ENCODE measurements around the gene KLHL8.

The KLHL8 gene

GRCh38 chr4:87249332-87250019 is 29.1 kb upstream of the KLHL8 start:
- Histone ChIP-seq H3K9ac (ENCODE audit: low read length) (no peak overlapping the region), H3K9me3 (ENCODE audit: control insufficient read depth, insufficient read depth, low read depth, low read length) (peaks cover 8% of the 10 kb centered on the region), H3K27ac (ENCODE audit: low read depth, low read length) (no peak overlapping the region), H3K4me1 (ENCODE audit: control insufficient read depth, insufficient read depth, low read length) (no peaks in the 10 kb centered on the region), H3K27me3 (ENCODE audit: control insufficient read depth, insufficient read depth, low read length) (no peaks in the 10 kb centered on the region), H3K4me3 (ENCODE audit: low read depth, low read length) (no peak overlapping the region), H3K36me3 (ENCODE audit: control insufficient read depth, insufficient read depth, low read length) (no peaks in the 10 kb centered on the region)

- no peak overlapping the region for H3K9ac ChIP-seq (ENCODE audit: low read length)
- peaks cover 24% of the 10 kb centered on the region for H3K9me3 ChIP-seq (ENCODE audit: control insufficient read depth, insufficient read depth, low read depth, low read length)
- no peak overlapping the region for H3K27ac ChIP-seq (ENCODE audit: low read depth, low read length)
- H3K36me3 ChIP-seq (ENCODE audit: control insufficient read depth, insufficient read depth, low read length): no peaks in the 10 kb centered on the region
- no peaks in the 10 kb centered on the region for H3K27me3 ChIP-seq (ENCODE audit: control insufficient read depth, insufficient read depth, low read length)
- no peaks in the 10 kb centered on the region for H3K4me1 ChIP-seq (ENCODE audit: control insufficient read depth, insufficient read depth, low read length)
- H3K4me3 ChIP-seq (ENCODE audit: low read depth, low read length): no peak overlapping the region
These were observed 23.1 kb upstream of the KLHL8 start for GRCh38 chr4:87243426-87244053.

DNA sequence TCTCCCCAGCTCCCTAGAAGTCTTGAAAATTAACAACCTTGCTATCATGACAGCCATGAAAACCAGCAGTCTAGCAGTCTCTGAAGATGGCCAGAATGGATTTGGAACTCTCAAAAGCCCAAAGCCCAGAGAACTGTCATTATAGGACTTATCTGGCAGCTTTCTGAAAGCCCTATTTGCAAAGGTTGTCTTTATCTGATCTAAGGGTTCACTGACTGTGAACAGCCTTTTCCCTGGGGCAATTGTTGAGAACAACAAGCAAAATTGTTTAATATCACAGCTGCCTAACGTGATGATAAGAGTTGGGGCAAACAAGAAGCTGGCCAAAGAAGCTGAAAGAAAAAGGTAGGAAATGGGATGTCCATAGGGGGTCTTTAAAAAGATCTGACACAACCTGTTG is 20.9 kb upstream of the KLHL8 start:
- Histone ChIP-seq H3K9ac (ENCODE audit: low read length) (no peak overlapping the region), H3K9me3 (ENCODE audit: control insufficient read depth, insufficient read depth, low read depth, low read length) (peaks cover 20% of the 10 kb centered on the region), H3K27ac (ENCODE audit: low read depth, low read length) (no peak overlapping the region), H3K36me3 (ENCODE audit: control insufficient read depth, insufficient read depth, low read length) (no peaks in the 10 kb centered on the region), H3K27me3 (ENCODE audit: control insufficient read depth, insufficient read depth, low read length) (no peaks in the 10 kb centered on the region), H3K4me1 (ENCODE audit: control insufficient read depth, insufficient read depth, low read length) (no peaks in the 10 kb centered on the region), H3K4me3 (ENCODE audit: low read depth, low read length) (no peak overlapping the region)

DNA sequence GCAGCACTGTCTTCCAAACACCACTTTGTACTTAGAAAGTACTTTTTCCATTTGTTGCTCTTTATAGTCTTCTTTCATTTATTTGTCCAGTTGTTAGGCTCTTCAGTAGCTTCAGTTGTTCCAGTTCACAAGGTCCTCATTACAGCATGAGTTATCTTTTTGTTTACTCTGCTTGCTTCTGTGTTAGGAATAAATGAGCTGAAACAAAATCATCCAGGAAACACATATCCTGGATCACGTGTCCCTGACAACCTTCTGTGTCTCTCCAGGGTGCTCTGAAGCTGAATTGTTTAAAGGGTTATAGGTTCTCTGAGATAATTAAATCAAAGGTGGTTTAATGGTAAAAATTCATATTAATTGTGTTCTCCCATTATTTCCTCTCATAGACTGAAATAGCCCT is 19.9 kb upstream of the KLHL8 start:
- no peaks in the 10 kb centered on the region for H3K36me3 ChIP-seq (ENCODE audit: control insufficient read depth, insufficient read depth, low read length)
- no peaks in the 10 kb centered on the region for H3K27me3 ChIP-seq (ENCODE audit: control insufficient read depth, insufficient read depth, low read length)
- no peak overlapping the region for H3K27ac ChIP-seq (ENCODE audit: low read depth, low read length)
- H3K4me3 ChIP-seq (ENCODE audit: low read depth, low read length): no peak overlapping the region
- no peaks in the 10 kb centered on the region for H3K4me1 ChIP-seq (ENCODE audit: control insufficient read depth, insufficient read depth, low read length)
- H3K9ac ChIP-seq (ENCODE audit: low read length): no peak overlapping the region
- H3K9me3 ChIP-seq (ENCODE audit: control insufficient read depth, insufficient read depth, low read depth, low read length): peaks cover 20% of the 10 kb centered on the region

GRCh38 chr4:87239821-87240220 is 19.4 kb upstream of the KLHL8 start:
- Histone ChIP-seq H3K27me3 (ENCODE audit: control insufficient read depth, insufficient read depth, low read length) (no peaks in the 10 kb centered on the region), H3K36me3 (ENCODE audit: control insufficient read depth, insufficient read depth, low read length) (no peaks in the 10 kb centered on the region), H3K4me3 (ENCODE audit: low read depth, low read length) (no peak overlapping the region), H3K4me1 (ENCODE audit: control insufficient read depth, insufficient read depth, low read length) (no peaks in the 10 kb centered on the region), H3K27ac (ENCODE audit: low read depth, low read length) (no peak overlapping the region), H3K9ac (ENCODE audit: low read length) (no peak overlapping the region), H3K9me3 (ENCODE audit: control insufficient read depth, insufficient read depth, low read depth, low read length) (peaks cover 18% of the 10 kb centered on the region)

GRCh38 chr4:87239194-87239593 is 18.8 kb upstream of the KLHL8 start:
- no peaks in the 10 kb centered on the region for H3K4me1 ChIP-seq (ENCODE audit: control insufficient read depth, insufficient read depth, low read length)
- no peak overlapping the region for H3K4me3 ChIP-seq (ENCODE audit: low read depth, low read length)
- H3K9me3 ChIP-seq (ENCODE audit: control insufficient read depth, insufficient read depth, low read depth, low read length): peaks cover 17% of the 10 kb centered on the region
- no peak overlapping the region for H3K27ac ChIP-seq (ENCODE audit: low read depth, low read length)
- no peak overlapping the region for H3K9ac ChIP-seq (ENCODE audit: low read length)
- no peaks in the 10 kb centered on the region for H3K27me3 ChIP-seq (ENCODE audit: control insufficient read depth, insufficient read depth, low read length)
- H3K36me3 ChIP-seq (ENCODE audit: control insufficient read depth, insufficient read depth, low read length): no peaks in the 10 kb centered on the region

DNA sequence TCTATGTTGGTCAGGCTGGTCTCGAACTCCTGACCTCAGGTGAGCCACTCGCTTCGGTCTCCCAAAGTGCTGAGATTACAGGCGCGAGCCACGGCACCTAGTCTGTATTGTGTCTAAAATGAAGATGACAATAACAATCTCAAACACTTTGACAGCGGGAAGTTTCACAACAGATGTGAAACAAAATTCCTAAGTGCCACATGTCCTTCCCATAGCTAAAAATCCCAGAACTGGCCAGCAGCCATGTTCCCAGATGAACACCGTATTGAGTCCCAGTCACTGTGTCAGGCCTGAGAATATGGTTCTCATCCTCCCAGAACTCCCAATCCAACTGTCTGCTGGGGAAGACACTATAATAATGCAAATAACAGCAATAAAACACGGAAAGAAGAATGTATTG is 16.4 kb upstream of the KLHL8 start:
- H3K4me3 ChIP-seq (ENCODE audit: low read depth, low read length): no peak overlapping the region
- H3K9ac ChIP-seq (ENCODE audit: low read length): no peak overlapping the region
- no peaks in the 10 kb centered on the region for H3K4me1 ChIP-seq (ENCODE audit: control insufficient read depth, insufficient read depth, low read length)
- no peaks in the 10 kb centered on the region for H3K27me3 ChIP-seq (ENCODE audit: control insufficient read depth, insufficient read depth, low read length)
- no peaks in the 10 kb centered on the region for H3K9me3 ChIP-seq (ENCODE audit: control insufficient read depth, insufficient read depth, low read depth, low read length)
- H3K36me3 ChIP-seq (ENCODE audit: control insufficient read depth, insufficient read depth, low read length): no peaks in the 10 kb centered on the region
- no peak overlapping the region for H3K27ac ChIP-seq (ENCODE audit: low read depth, low read length)

DNA sequence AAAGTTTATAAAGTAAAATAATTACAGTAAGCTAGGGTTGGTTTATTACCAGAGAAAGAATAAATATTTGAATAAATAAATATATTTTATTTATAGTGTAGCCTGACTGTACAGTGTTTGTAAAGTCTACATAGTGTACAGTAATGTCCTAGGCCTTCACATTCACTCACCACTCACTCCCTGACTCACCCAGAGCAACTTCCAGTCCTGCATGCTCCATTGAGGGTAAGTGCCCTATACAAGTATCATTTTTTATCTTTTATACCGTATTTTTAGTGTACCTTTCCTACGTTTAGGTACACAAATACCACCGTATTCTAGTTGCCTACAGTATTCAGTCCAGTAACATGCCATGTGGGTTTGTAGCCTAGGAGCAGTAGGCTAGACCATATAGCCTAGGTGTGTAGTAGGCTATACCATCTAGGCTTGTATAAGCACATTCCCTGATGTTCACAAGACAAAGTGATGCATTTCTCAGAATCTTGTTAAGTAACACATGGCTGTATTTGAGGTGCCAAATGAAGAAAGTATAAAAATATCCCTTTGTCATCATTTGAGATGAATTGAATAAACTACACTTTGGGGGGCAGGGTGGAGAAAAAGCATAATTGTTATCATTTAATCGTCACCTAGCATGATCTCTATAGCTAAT is 14.7 kb upstream of the KLHL8 start:
- H3K9ac ChIP-seq (ENCODE audit: low read length): no peak overlapping the region
- H3K27ac ChIP-seq (ENCODE audit: low read depth, low read length): no peak overlapping the region
- H3K9me3 ChIP-seq (ENCODE audit: control insufficient read depth, insufficient read depth, low read depth, low read length): no peaks in the 10 kb centered on the region
- H3K4me3 ChIP-seq (ENCODE audit: low read depth, low read length): peak overlapping the region; percentile 49
- no peaks in the 10 kb centered on the region for H3K4me1 ChIP-seq (ENCODE audit: control insufficient read depth, insufficient read depth, low read length)
- no peaks in the 10 kb centered on the region for H3K36me3 ChIP-seq (ENCODE audit: control insufficient read depth, insufficient read depth, low read length)
- H3K27me3 ChIP-seq (ENCODE audit: control insufficient read depth, insufficient read depth, low read length): no peaks in the 10 kb centered on the region

GRCh38 chr4:87232216-87232615 is 11.8 kb upstream of the KLHL8 start:
- Histone ChIP-seq H3K9me3 (ENCODE audit: control insufficient read depth, insufficient read depth, low read depth, low read length) (no peaks in the 10 kb centered on the region), H3K27me3 (ENCODE audit: control insufficient read depth, insufficient read depth, low read length) (no peaks in the 10 kb centered on the region), H3K9ac (ENCODE audit: low read length) (no peak overlapping the region), H3K27ac (ENCODE audit: low read depth, low read length) (no peak overlapping the region), H3K36me3 (ENCODE audit: control insufficient read depth, insufficient read depth, low read length) (no peaks in the 10 kb centered on the region), H3K4me3 (ENCODE audit: low read depth, low read length) (no peak overlapping the region), H3K4me1 (ENCODE audit: control insufficient read depth, insufficient read depth, low read length) (no peaks in the 10 kb centered on the region)

DNA sequence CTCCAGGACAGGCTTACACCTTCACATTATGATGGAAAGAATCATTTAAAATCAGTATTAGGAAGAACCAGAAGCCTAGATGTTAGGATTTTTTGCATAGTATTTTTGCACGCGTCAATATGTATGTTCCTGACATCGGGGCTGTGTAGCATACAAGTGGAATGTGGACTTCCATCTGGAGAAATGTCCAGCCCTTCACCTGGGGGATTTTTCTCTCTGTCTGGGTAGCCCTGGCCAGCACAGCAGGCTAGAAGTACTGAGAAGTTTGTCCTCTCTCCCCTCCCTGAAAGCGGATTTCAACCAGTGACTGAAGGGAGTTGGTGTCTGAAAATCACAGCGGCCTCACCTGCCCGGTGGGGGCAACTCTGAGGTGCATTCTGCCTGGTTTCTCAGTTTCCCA is 10.4 kb upstream of the KLHL8 start:
- H3K4me3 ChIP-seq (ENCODE audit: low read depth, low read length): no peak overlapping the region

DNA sequence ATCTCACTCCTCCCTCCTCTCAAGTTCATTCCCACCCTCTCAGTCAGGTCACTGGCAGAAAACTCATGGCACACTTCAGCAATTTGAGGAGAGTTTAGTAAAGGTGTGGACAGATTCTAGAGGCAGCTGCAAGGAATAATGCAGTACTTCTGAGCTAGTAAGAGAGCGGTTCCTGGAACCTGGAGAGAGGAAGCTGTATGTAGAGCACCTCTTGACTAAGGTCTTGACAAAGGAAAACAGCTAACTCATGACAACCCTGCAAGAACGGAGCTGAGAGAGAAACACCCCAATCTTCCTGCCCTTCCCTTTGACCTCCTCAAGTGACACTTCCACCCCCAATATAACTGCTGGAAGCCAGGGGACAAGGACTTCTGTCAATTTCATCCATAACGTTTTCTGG is 9.6 kb upstream of the KLHL8 start:
- Histone ChIP-seq H3K4me3 (ENCODE audit: low read depth, low read length) (no peak overlapping the region), H3K36me3 (ENCODE audit: control insufficient read depth, insufficient read depth, low read length) (no peaks in the 10 kb centered on the region), H3K4me1 (ENCODE audit: control insufficient read depth, insufficient read depth, low read length) (no peaks in the 10 kb centered on the region), H3K9me3 (ENCODE audit: control insufficient read depth, insufficient read depth, low read depth, low read length) (no peaks in the 10 kb centered on the region), H3K27me3 (ENCODE audit: control insufficient read depth, insufficient read depth, low read length) (no peaks in the 10 kb centered on the region), H3K9ac (ENCODE audit: low read length) (no peak overlapping the region), H3K27ac (ENCODE audit: low read depth, low read length) (no peak overlapping the region)

More for the DNA sequence above, 10.4 kb upstream of the KLHL8 start:
- Histone ChIP-seq H3K27ac (ENCODE audit: low read depth, low read length) (no peak overlapping the region), H3K36me3 (ENCODE audit: control insufficient read depth, insufficient read depth, low read length) (no peaks in the 10 kb centered on the region), H3K9me3 (ENCODE audit: control insufficient read depth, insufficient read depth, low read depth, low read length) (no peaks in the 10 kb centered on the region), H3K27me3 (ENCODE audit: control insufficient read depth, insufficient read depth, low read length) (no peaks in the 10 kb centered on the region), H3K9ac (ENCODE audit: low read length) (no peak overlapping the region), H3K4me1 (ENCODE audit: control insufficient read depth, insufficient read depth, low read length) (no peaks in the 10 kb centered on the region)
